Dorsolateral prefrontal cortex (tissue), 118 donors: ENCODE measurements around the gene GPER1. TPM values are rescaled to one million over a fixed set of nuclear protein-coding genes. Genes with fewer than 3 reads are reported as not detected.

Experiments
- total RNA-seq, 120 experiments: library from RNA; stranded (reverse); gene quantifications; one replicate each; pipeline versions ENCODE4 v1.2.3 to v1.2.4, GENCODE V29; 2022

Gene GPER1
- total RNA-seq, 120 experiments from 2014 or later: 2.4 to 37.0 (median 9.3) TPM

Other genes with a start within 250 kb of the GPER1 start
- 10 to 100 TPM; 25.4 to 54.1 (median 40.7) TPM for gene GET4, start 211.6 kb upstream of the GPER1 start, total RNA-seq
- 100 to 1,000 TPM in 118 of 120 experiments, 10 to 100 TPM in 2; 97.0 to 199 (median 136) TPM for gene ADAP1, start 133.4 kb upstream of the GPER1 start, total RNA-seq
- 10 to 100 TPM; 11.2 to 38.9 (median 18.5) TPM for gene COX19, start 112.6 kb upstream of the GPER1 start, total RNA-seq
- under 1 TPM in 4 of 120 experiments, not detected in 116; 0.24 to 0.52 (median 0.33) TPM for gene CYP2W1, start 104.9 kb upstream of the GPER1 start, total RNA-seq
- gene GPR146, start 43.6 kb upstream of the GPER1 start, total RNA-seq: 10 to 100 TPM in 110 of 120 experiments, 1 to 10 TPM in 10; 7.2 to 46.2 (median 18.2) TPM
- gene ZFAND2A, start 72.1 kb downstream of the GPER1 start, total RNA-seq: 100 to 1,000 TPM in 3 of 120 experiments, 10 to 100 TPM in 117; 29.9 to 140 (median 46.0) TPM
- not detected for gene UNCX, start 144.8 kb downstream of the GPER1 start, total RNA-seq